Spleen (tissue), 7 donors: ENCODE measurements around the gene PPP1R9A.

Experiments
- POLR2A ChIP-seq, 3 donors: fragments of 450-650 bp; IDR thresholded peaks; one replicate each; pipeline ENCODE4 v1.5.1; 2017; ENCODE audit warnings: antibody characterized with exemption in 3 of 3, mild to moderate bottlenecking in 1 of 3
- POLR2AphosphoS5 ChIP-seq, 3 donors: sonication (generic); formaldehyde crosslinking; IDR thresholded peaks; one replicate each; pipeline ENCODE4 v1.5.1; 2017; ENCODE audit warnings: antibody characterized with exemption in 3 of 3
- TF ChIP-seq, protein P1 (sequence below), 11 experiments: fragments of 200-600 bp in 7 of 11; fragments of 450-650 bp in 4 of 11; sonication (generic) in 4 of 11; IDR thresholded peaks in 8 of 11; conservative IDR thresholded peaks in 3 of 11; 1 replicate in 7 of 11; 2 replicates in 4 of 11; pipeline versions ENCODE4 v1.4.0 to v1.8.0; 2016 to 2021; ENCODE audit warnings: antibody characterized with exemption in 11 of 11, inconsistent platforms in 4 of 11, mild to moderate bottlenecking in 1 of 11
- donor health status: DM: no; HTN: no; CAD: no; lungs with moderate emphysema.
- donor health status: DM: no; HTN: no; CAD: no.
- donor health status: DM: no; HTN: no; CAD: no.

GRCh38 chr7:95157381-95157780 is 250.0 kb downstream of the PPP1R9A start:
- no peak for TF ChIP-seq POLR2A (IDR thresholded peaks at IDR 0.05)
- TF ChIP-seq, protein P1, sequence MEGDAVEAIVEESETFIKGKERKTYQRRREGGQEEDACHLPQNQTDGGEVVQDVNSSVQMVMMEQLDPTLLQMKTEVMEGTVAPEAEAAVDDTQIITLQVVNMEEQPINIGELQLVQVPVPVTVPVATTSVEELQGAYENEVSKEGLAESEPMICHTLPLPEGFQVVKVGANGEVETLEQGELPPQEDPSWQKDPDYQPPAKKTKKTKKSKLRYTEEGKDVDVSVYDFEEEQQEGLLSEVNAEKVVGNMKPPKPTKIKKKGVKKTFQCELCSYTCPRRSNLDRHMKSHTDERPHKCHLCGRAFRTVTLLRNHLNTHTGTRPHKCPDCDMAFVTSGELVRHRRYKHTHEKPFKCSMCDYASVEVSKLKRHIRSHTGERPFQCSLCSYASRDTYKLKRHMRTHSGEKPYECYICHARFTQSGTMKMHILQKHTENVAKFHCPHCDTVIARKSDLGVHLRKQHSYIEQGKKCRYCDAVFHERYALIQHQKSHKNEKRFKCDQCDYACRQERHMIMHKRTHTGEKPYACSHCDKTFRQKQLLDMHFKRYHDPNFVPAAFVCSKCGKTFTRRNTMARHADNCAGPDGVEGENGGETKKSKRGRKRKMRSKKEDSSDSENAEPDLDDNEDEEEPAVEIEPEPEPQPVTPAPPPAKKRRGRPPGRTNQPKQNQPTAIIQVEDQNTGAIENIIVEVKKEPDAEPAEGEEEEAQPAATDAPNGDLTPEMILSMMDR (IDR thresholded peaks at IDR 0.05 in 8 of 11, conservative IDR thresholded peaks at IDR 0.05 in 3 of 11): no peak
- no peak for TF ChIP-seq POLR2AphosphoS5 (IDR thresholded peaks at IDR 0.05)
